Esophagus (tissue), 2 donors: ENCODE results near the gene XRCC3. TPM values are rescaled to one million over a fixed set of nuclear protein-coding genes. Genes with fewer than 3 reads are reported as not detected.

Experiments used
- H3K27ac ChIP-seq, 2 donors: one replicate each; pipeline ENCODE4 v1.5.1; 2013; ENCODE audit warnings: low read depth in 2 of 2, mild to moderate bottlenecking in 2 of 2, inconsistent platforms in 1 of 2, low read length in 1 of 2, moderate library complexity in 1 of 2
- H3K27me3 ChIP-seq, 2 donors: one replicate each; pipeline ENCODE4 v1.6.1; 2013; ENCODE audit warnings: low read length in 2 of 2, control low read depth in 1 of 2, mild to moderate bottlenecking in 1 of 2; ENCODE audit not compliant: insufficient read depth in 2 of 2, control insufficient read depth in 1 of 2
- H3K36me3 ChIP-seq, 2 donors: one replicate each; pipeline ENCODE4 v1.6.1; 2013; ENCODE audit warnings: low read length in 1 of 2; ENCODE audit not compliant: control insufficient read depth in 2 of 2, insufficient read depth in 2 of 2
- H3K4me1 ChIP-seq, 2 donors: one replicate each; pipeline ENCODE4 v1.6.1; 2013; ENCODE audit warnings: low read length in 1 of 2; ENCODE audit not compliant: control insufficient read depth in 2 of 2, insufficient read depth in 2 of 2
- H3K4me3 ChIP-seq, 2 donors: one replicate each; pipeline ENCODE4 v1.5.1; 2013; ENCODE audit warnings: low read length in 2 of 2, mild to moderate bottlenecking in 2 of 2, low read depth in 1 of 2, moderate library complexity in 1 of 2
- H3K9me3 ChIP-seq, 2 donors: one replicate each; pipeline ENCODE4 v1.6.1; 2013; ENCODE audit warnings: mild to moderate bottlenecking in 2 of 2, low read depth in 1 of 2, low read length in 1 of 2, moderate library complexity in 1 of 2; ENCODE audit not compliant: control insufficient read depth in 2 of 2, insufficient read depth in 1 of 2
- WGBS, 2 donors: extraction: QIAGEN DNeasy Blood & Tissue Kit; methylation state at CpG; one replicate each; pipeline ENCODE4 v1.1.7; 2013; 5-methylcytosine and 5-hydroxymethylcytosine counted together
- polyA plus RNA-seq, 2 donors: library from polyadenylated mRNA; stranded (reverse); fragments of 200-250 nt; gene quantifications; one replicate each; pipeline ENCODE4 v1.2.3, GENCODE V29; 2013
- donor health status: healthy with polysubstance abuse.
- donor health status: Bipolar disorder and iron deficiency.

XRCC3 gene
- polyA plus RNA-seq, 2 donors: 7.7 to 17.6 TPM

DNA sequence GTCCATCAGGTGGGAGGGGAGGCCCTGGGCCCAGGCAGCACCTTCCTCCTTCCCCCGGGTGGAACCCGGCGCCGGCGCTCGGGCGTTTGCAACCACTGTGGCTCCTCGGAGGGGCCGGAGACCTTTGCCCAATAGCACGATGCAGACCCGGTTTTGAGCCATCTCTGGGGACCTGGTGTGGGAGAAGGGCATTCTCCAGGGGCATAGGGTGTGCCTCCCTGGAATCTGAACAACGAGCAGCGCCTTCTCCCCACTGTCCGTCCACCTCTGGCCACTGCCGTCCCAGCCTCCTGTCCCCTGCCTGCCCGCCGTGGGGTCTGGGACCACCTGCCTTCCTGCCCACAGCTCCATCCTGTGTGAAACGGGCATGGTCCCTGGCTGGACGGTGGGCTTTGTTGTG, 12.9 kb upstream of the XRCC3 start:
- no peaks in the 10 kb centered on the region for H3K9me3 ChIP-seq
- peaks cover 8 to 52% of the 10 kb centered on the region in 2 donors for H3K36me3 ChIP-seq
- peak overlapping the region in 1 of 2 donors; percentile 56 for H3K27ac ChIP-seq
- H3K4me1 ChIP-seq: peaks cover 22 to 50% of the 10 kb centered on the region in 2 donors
- no peaks in the 10 kb centered on the region for H3K27me3 ChIP-seq
- WGBS, 2 donors: 88 to 89% methylated on average over 19 of the region's 19 CpGs
- no peak overlapping the region for H3K4me3 ChIP-seq

DNA sequence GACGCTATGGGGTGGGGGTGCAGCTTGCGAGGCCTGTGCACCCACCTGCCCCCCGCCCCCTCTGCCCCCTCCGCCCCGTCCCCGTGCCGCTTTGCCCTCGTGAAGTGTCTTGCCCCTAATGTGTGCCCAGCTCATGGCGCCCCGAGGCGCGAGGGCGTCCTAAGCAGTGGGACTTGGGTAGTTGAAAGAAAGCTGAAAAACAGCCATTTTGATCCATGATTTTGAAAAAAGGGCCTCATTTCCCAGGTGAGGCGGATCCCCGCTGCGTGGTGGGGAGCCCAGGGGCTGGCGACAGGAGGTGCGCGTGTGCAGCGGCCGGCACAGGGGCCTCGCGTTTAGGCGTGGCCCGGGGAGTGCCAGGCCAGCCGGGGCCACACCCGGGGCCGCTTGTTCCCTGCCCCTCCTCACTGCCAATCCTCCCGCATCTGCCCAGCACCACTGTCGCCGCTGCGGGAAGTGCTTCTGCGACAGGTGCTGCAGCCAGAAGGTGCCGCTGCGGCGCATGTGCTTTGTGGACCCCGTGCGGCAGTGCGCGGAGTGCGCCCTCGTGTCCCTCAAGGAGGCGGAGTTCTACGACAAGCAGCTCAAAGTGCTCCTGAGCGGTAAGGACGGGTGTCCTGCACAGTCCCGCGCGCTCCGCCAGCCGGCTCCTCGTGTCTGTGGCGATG, 12.2 kb upstream of the XRCC3 start:
- Histone ChIP-seq H3K4me1 (peaks cover 20 to 52% of the 10 kb centered on the region in 2 donors), H3K4me3 (no peak overlapping the region), H3K9me3 (no peaks in the 10 kb centered on the region), H3K27me3 (no peaks in the 10 kb centered on the region), H3K27ac (no peak overlapping the region), H3K36me3 (peaks cover 4 to 48% of the 10 kb centered on the region in 2 donors)
- 77 to 80% methylated on average over 53 of the region's 53 CpGs for WGBS, 2 donors

DNA sequence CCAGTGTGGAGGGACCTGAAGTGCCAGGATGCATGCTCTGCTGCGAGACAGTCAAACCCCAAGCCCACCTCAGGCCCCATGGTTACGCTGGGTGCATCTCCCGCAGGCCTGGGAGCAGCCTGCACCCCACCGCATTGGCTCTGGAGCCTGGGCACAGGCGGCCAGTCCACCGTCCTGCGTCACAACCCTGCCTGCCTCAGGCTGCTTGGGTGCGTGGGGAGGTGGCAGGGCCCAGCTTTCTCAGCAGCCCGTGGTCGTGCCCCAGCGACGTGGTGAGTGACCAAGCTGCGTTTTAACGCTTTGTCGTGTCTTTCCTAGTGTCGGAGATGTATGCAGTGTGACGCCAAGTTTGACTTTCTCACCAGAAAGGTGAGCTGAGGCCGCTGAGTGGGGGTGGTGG, 11.2 kb upstream of the XRCC3 start:
- Histone ChIP-seq H3K27me3 (no peaks in the 10 kb centered on the region), H3K36me3 (peaks cover 4 to 43% of the 10 kb centered on the region in 2 donors), H3K4me1 (peaks cover 20 to 52% of the 10 kb centered on the region in 2 donors), H3K9me3 (no peaks in the 10 kb centered on the region), H3K27ac (no peak overlapping the region), H3K4me3 (no peak overlapping the region)
- 92 to 95% methylated on average over 18 of the region's 18 CpGs for WGBS, 2 donors

DNA sequence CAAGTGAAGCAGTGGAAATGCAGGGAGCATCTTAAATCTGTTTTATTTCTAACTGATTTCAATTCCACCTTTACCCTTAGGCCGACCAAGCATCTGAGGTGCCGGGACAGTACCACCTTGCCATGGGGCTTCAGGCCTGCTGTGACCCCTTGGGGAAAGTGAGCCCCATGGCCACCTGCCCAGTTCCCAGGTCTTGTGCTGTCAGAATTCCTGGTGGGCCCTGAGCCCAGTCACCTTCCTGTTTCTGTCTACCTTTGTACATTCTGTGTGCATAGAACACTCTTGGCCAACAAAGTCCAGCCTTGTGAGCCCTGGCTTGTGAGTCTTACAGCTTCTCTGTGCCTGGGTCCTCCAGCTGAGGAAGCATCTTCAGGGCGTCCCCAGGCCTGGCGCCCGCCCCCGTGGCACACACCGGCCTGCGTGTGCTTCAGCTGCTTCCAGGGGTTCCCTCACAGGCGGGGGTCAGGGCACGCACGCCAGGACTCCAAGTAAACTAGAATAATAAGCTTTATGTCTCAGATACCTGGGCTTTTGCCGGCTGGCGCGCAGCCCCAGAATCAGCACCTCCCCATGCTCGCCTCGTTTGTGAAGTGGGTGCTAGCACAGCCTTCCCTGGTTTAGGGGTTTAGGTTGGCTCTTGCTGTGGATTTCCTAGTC, 10.6 kb upstream of the XRCC3 start:
- WGBS, 2 donors: 86 to 88% methylated on average over 16 of the region's 16 CpGs
- H3K27me3 ChIP-seq: no peaks in the 10 kb centered on the region
- H3K27ac ChIP-seq: no peak overlapping the region
- no peaks in the 10 kb centered on the region for H3K9me3 ChIP-seq
- H3K4me1 ChIP-seq: peaks cover 25 to 55% of the 10 kb centered on the region in 2 donors
- H3K4me3 ChIP-seq: no peak overlapping the region
- H3K36me3 ChIP-seq: peaks cover 4 to 43% of the 10 kb centered on the region in 2 donors

- no peaks in the 10 kb centered on the region for H3K27me3 ChIP-seq
- 92 to 94% methylated on average over 29 of the region's 29 CpGs for WGBS, 2 donors
- peaks cover 20 to 48% of the 10 kb centered on the region in 2 donors for H3K4me1 ChIP-seq
- no peak overlapping the region for H3K27ac ChIP-seq
- H3K36me3 ChIP-seq: peaks cover 4 to 36% of the 10 kb centered on the region in 2 donors
- H3K4me3 ChIP-seq: no peak overlapping the region
- H3K9me3 ChIP-seq: no peaks in the 10 kb centered on the region
These were observed 9.9 kb upstream of the XRCC3 start for GRCh38 chr14:103725001-103725682.

DNA sequence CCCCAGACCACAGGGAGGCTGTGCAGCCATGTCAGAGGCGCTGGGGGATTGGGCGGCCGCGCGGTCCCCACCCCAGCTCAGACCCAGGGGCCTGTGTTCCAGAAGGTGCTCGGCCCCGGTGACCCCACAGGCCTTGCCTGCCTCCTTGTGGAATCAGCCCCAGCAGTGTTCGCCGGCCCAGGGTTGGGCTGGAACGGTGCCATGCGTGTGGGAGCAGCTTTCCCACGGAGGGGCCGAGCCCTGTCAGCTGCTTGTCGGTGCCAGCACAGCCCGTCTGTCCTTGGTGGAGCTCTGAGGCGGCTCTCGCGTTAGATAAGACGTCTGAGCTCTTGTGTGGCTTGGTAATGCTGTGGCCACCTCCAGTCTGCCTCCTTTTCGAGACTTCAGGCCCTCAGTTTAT, 8.9 kb upstream of the XRCC3 start:
- Histone ChIP-seq H3K27ac (peak overlapping the region; percentile 63 to 73), H3K4me3 (no peak overlapping the region), H3K36me3 (peaks cover 0 to 27% of the 10 kb centered on the region in 2 donors), H3K27me3 (no peaks in the 10 kb centered on the region), H3K9me3 (no peaks in the 10 kb centered on the region), H3K4me1 (peaks cover 17 to 42% of the 10 kb centered on the region in 2 donors)
- WGBS, 2 donors: 35 to 43% methylated on average over 20 of the region's 20 CpGs

GRCh38 chr14:103723748-103724081, 8.5 kb upstream of the XRCC3 start:
- no peak overlapping the region for H3K4me3 ChIP-seq
- H3K4me1 ChIP-seq: peaks cover 17 to 44% of the 10 kb centered on the region in 2 donors
- H3K9me3 ChIP-seq: no peaks in the 10 kb centered on the region
- 76 to 81% methylated on average over 7 of the region's 7 CpGs for WGBS, 2 donors
- H3K27me3 ChIP-seq: no peaks in the 10 kb centered on the region
- H3K27ac ChIP-seq: peak overlapping the region; percentile 63 to 73
- peaks cover 0 to 23% of the 10 kb centered on the region in 2 donors for H3K36me3 ChIP-seq

GRCh38 chr14:103721334-103722120, 6.3 kb upstream of the XRCC3 start:
- Histone ChIP-seq H3K36me3 (peaks cover 0 to 16% of the 10 kb centered on the region in 2 donors), H3K27ac (peak overlapping the region; percentile 11 to 66), H3K27me3 (no peaks in the 10 kb centered on the region), H3K4me3 (no peak overlapping the region), H3K4me1 (peaks cover 17 to 43% of the 10 kb centered on the region in 2 donors), H3K9me3 (no peaks in the 10 kb centered on the region)
- WGBS, 2 donors: 79 to 84% methylated on average over 26 of the region's 26 CpGs

GRCh38 chr14:103719751-103720150, 4.5 kb upstream of the XRCC3 start:
- Histone ChIP-seq H3K36me3 (peaks cover 0 to 4% of the 10 kb centered on the region in 2 donors), H3K9me3 (no peaks in the 10 kb centered on the region), H3K4me3 (no peak overlapping the region), H3K27me3 (no peaks in the 10 kb centered on the region), H3K4me1 (peaks cover 17 to 34% of the 10 kb centered on the region in 2 donors), H3K27ac (peak overlapping the region in 1 of 2 donors; percentile 24)
- WGBS, 2 donors: 82 to 88% methylated on average over 8 of the region's 8 CpGs
